Neural progenitor cell (in vitro differentiated cells): ENCODE data around the gene B4GALT5.

Source experiments
- CTCF ChIP-seq: fragments of 200-600 bp; sonication (generic); IDR thresholded peaks from 2 replicates; pipeline ENCODE4 v1.5.1; 2017; ENCODE audit warnings: antibody characterized with exemption, mild to moderate bottlenecking
- EZH2 ChIP-seq: fragments of 200-600 bp; sonication (generic); IDR thresholded peaks from 2 replicates; pipeline ENCODE4 v1.6.1; 2017; ENCODE audit warnings: antibody characterized with exemption, mild to moderate bottlenecking, moderate library complexity
- EZH2phosphoT487 ChIP-seq: fragments of 200-600 bp; sonication (generic); IDR thresholded peaks from 2 replicates; pipeline ENCODE4 v1.6.1; 2017; ENCODE audit warnings: antibody characterized with exemption

GRCh38 chr20:49601153-49601924, 112.3 kb downstream of the B4GALT5 start:
- TF ChIP-seq CTCF = no peak
- TF ChIP-seq EZH2 = no peak
- no peak for TF ChIP-seq EZH2phosphoT487
